Tibial artery (tissue), 4 donors: ENCODE data around the gene RPL32.
"Not testable (repeated sequence)": the region's sequence is repeated elsewhere in the genome, so short reads cannot be mapped to it uniquely, and the experiment has no call there.

Source experiments
- DNase-seq, 2 donors: peaks; one replicate each; pipeline ENCODE4 v3.0.0-alpha.2; 2019
- H3K27ac ChIP-seq, 2 donors: fragments of 200-600 bp; sonication (generic) in 1 of 2; 1 replicate in 1 of 2; 2 replicates in 1 of 2; pipeline ENCODE4 v1.5.1; 2018 to 2019; ENCODE audit warnings: mild to moderate bottlenecking in 1 of 2
- H3K27me3 ChIP-seq, 2 donors: fragments of 200-600 bp; sonication (generic) in 1 of 2; one replicate each; pipeline versions ENCODE4 v1.5.1 to v1.6.0; 2016 to 2019
- H3K36me3 ChIP-seq, 3 donors: fragments of 200-600 bp; sonication (generic) in 2 of 3; one replicate each; pipeline ENCODE4 v1.5.1; 2016 to 2019; ENCODE audit warnings: mild to moderate bottlenecking in 2 of 3
- H3K4me1 ChIP-seq, 4 donors: fragments of 200-600 bp; sonication (generic) in 2 of 4; 1 replicate in 3 of 4; 2 replicates in 1 of 4; pipeline ENCODE4 v1.5.1; 2016 to 2019
- H3K4me3 ChIP-seq, 2 donors: fragments of 200-600 bp; sonication (generic) in 1 of 2; 1 replicate in 1 of 2; 2 replicates in 1 of 2; pipeline ENCODE4 v1.5.1; 2018 to 2019; ENCODE audit warnings: mild to moderate bottlenecking in 2 of 2
- H3K9me3 ChIP-seq, 3 donors: fragments of 200-600 bp; sonication (generic) in 1 of 3; one replicate each; pipeline ENCODE4 v1.5.1; 2016 to 2019
- intact Hi-C: fragments of 100-400 bp; cut with DNase I; formaldehyde crosslinking; loops from one replicate; pipeline ENCODE4 v1.15.0; 2023; ENCODE audit warnings: low total_unique reads
- TF ChIP-seq, protein P1 (sequence below), 2 experiments: fragments of 200-600 bp in 1 of 2; fragments of 450-650 bp in 1 of 2; IDR thresholded peaks; one replicate each; pipeline ENCODE4 v1.5.1; 2017 to 2019; ENCODE audit warnings: antibody characterized with exemption in 2 of 2, mild to moderate bottlenecking in 1 of 2, moderate library complexity in 1 of 2

The RPL32 gene

DNA sequence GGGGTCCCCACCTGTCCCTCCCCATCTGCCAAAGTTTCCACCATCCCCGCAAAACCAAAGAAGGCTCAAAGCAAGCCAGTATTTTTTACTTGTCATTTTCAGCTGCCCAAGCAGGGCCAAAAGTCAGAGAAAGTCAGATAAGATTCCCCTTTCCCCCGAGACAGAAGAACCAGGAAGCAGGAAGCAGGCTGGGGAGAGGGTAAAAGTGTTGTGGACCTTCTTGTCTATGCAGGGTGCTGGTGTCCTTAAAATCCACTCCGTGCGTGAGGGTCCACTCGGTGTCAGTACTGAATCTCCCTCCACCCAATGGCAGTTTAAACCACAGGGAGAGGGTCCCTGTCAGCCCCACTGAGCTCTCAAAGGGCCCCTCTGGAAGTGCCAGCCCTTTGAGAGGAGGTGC lies 20.2 kb upstream of the RPL32 start:
- TF ChIP-seq, protein P1, sequence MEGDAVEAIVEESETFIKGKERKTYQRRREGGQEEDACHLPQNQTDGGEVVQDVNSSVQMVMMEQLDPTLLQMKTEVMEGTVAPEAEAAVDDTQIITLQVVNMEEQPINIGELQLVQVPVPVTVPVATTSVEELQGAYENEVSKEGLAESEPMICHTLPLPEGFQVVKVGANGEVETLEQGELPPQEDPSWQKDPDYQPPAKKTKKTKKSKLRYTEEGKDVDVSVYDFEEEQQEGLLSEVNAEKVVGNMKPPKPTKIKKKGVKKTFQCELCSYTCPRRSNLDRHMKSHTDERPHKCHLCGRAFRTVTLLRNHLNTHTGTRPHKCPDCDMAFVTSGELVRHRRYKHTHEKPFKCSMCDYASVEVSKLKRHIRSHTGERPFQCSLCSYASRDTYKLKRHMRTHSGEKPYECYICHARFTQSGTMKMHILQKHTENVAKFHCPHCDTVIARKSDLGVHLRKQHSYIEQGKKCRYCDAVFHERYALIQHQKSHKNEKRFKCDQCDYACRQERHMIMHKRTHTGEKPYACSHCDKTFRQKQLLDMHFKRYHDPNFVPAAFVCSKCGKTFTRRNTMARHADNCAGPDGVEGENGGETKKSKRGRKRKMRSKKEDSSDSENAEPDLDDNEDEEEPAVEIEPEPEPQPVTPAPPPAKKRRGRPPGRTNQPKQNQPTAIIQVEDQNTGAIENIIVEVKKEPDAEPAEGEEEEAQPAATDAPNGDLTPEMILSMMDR (IDR thresholded peaks at IDR 0.05) = no peak
- no peak for DNase-seq
- H3K36me3 ChIP-seq = no peaks in the 10 kb centered on the region
- intact Hi-C loops = no loop called here
- H3K27me3 ChIP-seq = peaks cover 0 to 4% of the 10 kb centered on the region in 2 donors
- H3K27ac ChIP-seq = no peak overlapping the region
- H3K4me1 ChIP-seq = no peaks in the 10 kb centered on the region
- no peaks in the 10 kb centered on the region for H3K9me3 ChIP-seq
- no peak overlapping the region for H3K4me3 ChIP-seq

DNA sequence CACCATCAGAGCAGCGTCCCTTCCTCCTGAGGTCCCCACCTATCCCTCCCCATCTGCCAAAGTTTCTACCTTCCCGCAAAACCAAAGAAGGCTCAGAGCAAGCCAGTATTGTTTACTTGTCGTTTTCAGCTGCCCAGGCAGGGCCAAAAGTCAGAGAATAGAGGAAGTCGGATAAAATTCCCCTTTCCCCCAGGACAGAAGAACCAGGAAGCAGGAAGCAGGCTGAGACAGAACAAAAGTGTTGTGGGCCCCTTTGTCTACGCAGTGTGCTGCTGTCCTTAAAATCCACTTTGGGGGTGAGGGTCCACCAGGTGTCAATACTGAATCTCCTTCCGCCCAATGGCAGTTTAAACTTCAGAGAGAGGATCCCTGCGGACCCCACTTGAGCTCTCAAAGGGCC lies 18.5 kb upstream of the RPL32 start:
- H3K27me3 ChIP-seq = peaks cover 0 to 8% of the 10 kb centered on the region in 2 donors
- H3K27ac ChIP-seq = no peak overlapping the region
- H3K36me3 ChIP-seq = no peaks in the 10 kb centered on the region
- intact Hi-C loops = loop anchor here (5.0 kb wide), 1 partner anchor 37 kb away; no protein-coding TSS in a partner anchor
- TF ChIP-seq, protein P1 (IDR thresholded peaks at IDR 0.05) = no peak
- DNase-seq = no peak
- no peaks in the 10 kb centered on the region for H3K9me3 ChIP-seq
- no peaks in the 10 kb centered on the region for H3K4me1 ChIP-seq
- H3K4me3 ChIP-seq = no peak overlapping the region

DNA sequence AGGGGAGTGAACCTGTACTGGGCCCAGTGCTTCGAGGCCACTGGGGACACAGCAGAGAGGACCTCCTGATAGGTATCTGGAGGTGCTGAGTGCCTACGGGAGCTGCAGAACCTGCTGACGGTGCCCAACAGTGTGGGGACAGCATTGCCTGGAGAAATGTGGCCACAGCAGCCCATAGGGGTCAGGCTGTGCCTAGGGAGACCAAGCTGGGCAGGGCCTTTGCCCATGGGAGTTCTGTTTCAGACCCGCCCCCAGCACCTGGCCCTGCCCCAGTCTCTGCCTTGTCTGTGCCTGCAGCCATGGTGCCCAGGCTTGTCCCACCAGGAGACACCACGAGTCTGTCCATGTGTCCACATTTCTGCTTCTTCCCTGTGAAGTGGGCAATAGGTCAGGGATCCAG lies 15.3 kb upstream of the RPL32 start:
- TF ChIP-seq, protein P1 (IDR thresholded peaks at IDR 0.05) = no peak
- H3K27me3 ChIP-seq = peaks cover 0 to 8% of the 10 kb centered on the region in 2 donors
- H3K4me3 ChIP-seq = no peak overlapping the region
- DNase-seq = no peak
- intact Hi-C loops = loop anchor here (5.0 kb wide), 1 partner anchor 41 kb away; no protein-coding TSS in a partner anchor
- H3K27ac ChIP-seq = no peak overlapping the region
- no peaks in the 10 kb centered on the region for H3K4me1 ChIP-seq
- H3K36me3 ChIP-seq = no peaks in the 10 kb centered on the region
- no peaks in the 10 kb centered on the region for H3K9me3 ChIP-seq

DNA sequence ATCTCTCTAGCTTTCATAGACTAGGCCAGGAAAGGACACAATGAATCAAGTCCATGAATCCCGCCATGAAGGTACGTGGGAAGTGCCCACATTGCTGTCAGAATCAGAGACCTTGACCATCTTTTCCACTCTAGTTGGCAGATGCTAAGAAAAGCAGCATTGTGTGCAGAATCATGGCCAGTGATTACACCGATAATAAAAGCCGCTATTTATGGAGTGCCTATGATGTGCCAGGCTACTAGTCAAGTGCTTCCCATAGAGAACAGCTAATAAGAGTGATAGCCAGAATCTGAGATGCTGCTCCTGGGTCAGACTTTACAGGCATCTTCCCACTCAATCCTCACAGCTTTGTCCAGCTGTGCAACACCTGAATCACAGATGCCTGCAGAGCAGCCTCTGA lies 13.2 kb upstream of the RPL32 start:
- no peak for DNase-seq
- TF ChIP-seq, protein P1 (IDR thresholded peaks at IDR 0.05) = no peak
- Histone ChIP-seq H3K27ac (no peak overlapping the region), H3K27me3 (peaks cover 0 to 10% of the 10 kb centered on the region in 2 donors), H3K4me1 (no peaks in the 10 kb centered on the region), H3K4me3 (no peak overlapping the region), H3K9me3 (no peaks in the 10 kb centered on the region), H3K36me3 (no peaks in the 10 kb centered on the region)
- intact Hi-C loops = no loop called here

DNA sequence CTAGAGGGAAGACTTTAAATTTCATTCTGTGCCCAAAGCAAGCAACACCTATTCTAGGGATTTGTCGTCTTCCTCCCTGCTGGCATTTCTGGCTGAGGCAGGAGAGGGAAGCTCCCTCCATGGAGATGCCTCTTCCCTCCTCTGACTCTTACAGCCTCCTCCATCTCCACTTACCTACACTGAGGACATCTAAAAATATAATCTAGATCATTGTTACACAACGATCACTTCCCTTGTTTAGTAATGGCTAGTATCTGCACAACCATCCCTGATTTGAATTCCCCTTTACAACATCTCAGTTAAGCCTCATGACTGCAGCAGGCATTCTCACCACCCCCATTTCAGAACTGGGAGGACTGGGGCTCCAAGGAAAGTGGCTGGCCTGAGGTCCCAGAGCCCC lies 12.5 kb upstream of the RPL32 start:
- H3K4me3 ChIP-seq, intact Hi-C loops, H3K9me3 ChIP-seq, H3K4me1 ChIP-seq, H3K27ac ChIP-seq, DNase-seq, H3K36me3 ChIP-seq: not testable (repeated sequence)
- H3K27me3 ChIP-seq = peaks cover 0 to 10% of the 10 kb centered on the region in 2 donors

DNA sequence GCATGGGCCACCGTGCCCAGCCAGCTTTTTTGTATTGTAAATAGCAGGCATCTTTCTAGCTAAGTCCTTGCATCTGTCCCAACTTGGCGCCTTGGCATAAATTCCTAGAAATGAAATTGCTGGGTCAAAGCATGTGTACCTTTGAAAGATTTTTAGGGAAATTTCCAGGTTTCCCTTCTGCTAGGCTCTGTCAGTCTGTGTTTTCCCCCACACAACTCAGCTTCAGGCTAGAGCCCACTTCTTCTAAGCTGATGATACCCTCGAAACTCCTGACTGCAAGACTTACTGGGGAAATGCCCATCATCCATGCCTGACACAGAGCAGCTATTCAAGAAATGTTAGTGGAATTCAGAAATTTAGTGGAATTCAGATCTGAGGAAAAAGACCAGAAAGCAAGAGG lies 10.8 kb upstream of the RPL32 start:
- no peak for DNase-seq
- H3K27ac ChIP-seq = no peak overlapping the region
- no peaks in the 10 kb centered on the region for H3K9me3 ChIP-seq
- H3K4me3 ChIP-seq = no peak overlapping the region
- H3K27me3 ChIP-seq = peaks cover 0 to 10% of the 10 kb centered on the region in 2 donors
- no peaks in the 10 kb centered on the region for H3K4me1 ChIP-seq
- intact Hi-C loops = no loop called here
- no peaks in the 10 kb centered on the region for H3K36me3 ChIP-seq
- TF ChIP-seq, protein P1 (IDR thresholded peaks at IDR 0.05) = no peak
